HepG2 (cell line): ENCODE data around the gene UBR3. TPM values are rescaled to one million over a fixed set of nuclear protein-coding genes. Genes with fewer than 3 reads are reported as not detected.

Source experiments
- ATAC-seq: fragments of 200-7000 bp; cut with Tn5 transposase; 3 replicates; pipeline ENCODE4 v1.9.1; 2020; ENCODE audit warnings: mild to moderate bottlenecking, moderate library complexity
- BruUV-seq: library from RNA; stranded (reverse); fragments of 400-500 nt; replicated peaks from 2 replicates; lab custom pipeline; 2021; lab: Mats Ljungman, UMichigan
- CTCF ChIA-PET: fragments of 300-600 bp; formaldehyde crosslinking; extraction: SDS; loops from one replicate; lab custom pipeline; 2021; ENCODE audit warnings: low total read pairs, inconsistent platforms, low intra/inter-chr PET ratio; lab: Yijun Ruan, JAX
- POLR2A ChIA-PET: fragments of 350-600 bp; sonication (Branson Sonifier 250); formaldehyde crosslinking; loops from one replicate; lab custom pipeline; 2020; ENCODE audit warnings: antibody characterized with exemption, inconsistent platforms; lab: Yijun Ruan, JAX
- DNase-seq: peaks from one replicate; pipeline ENCODE4 v3.0.0-alpha.2; 2015; ENCODE audit warnings: low spot score
- FAIRE-seq: peaks from 3 replicates; lab custom pipeline; 2011; peaks lifted over from hg19 to GRCh38; lab: Jason Lieb, UNC
- H2AFZ ChIP-seq: one replicate; pipeline ENCODE4 v1.6.1; 2011; ENCODE audit warnings: low read length, inconsistent platforms
- H3K27ac ChIP-seq: fragments of 300-600 bp; 3 replicates; pipeline ENCODE4 v1.8.0; 2011; ENCODE audit warnings: mixed run types, mild to moderate bottlenecking, mixed read lengths, low read length, inconsistent platforms; ENCODE audit not compliant: insufficient read depth; ENCODE audit errors: extremely low read length
- H3K27me3 ChIP-seq, 2 experiments: fragments of 200-600 bp in 1 of 2; 2 replicates in 1 of 2; 3 replicates in 1 of 2; pipeline versions ENCODE4 v1.6.0 to v1.8.0; 2011; ENCODE audit warnings: low read length in 2 of 2, mild to moderate bottlenecking in 2 of 2, moderate library complexity in 2 of 2, inconsistent platforms in 1 of 2; ENCODE audit not compliant: insufficient read depth in 2 of 2, control insufficient read depth in 1 of 2
- H3K36me3 ChIP-seq, 2 experiments: fragments of 200-600 bp in 1 of 2; replicated peaks in 1 of 2; 2 replicates in 1 of 2; 3 replicates in 1 of 2; pipeline versions ENCODE4 v1.5.1 to v1.8.0; 2011; ENCODE audit warnings: low read length in 2 of 2, inconsistent platforms in 1 of 2; ENCODE audit not compliant: insufficient read depth in 2 of 2, control insufficient read depth in 1 of 2
- H3K4me1 ChIP-seq: 2 replicates; pipeline ENCODE4 v1.5.1; 2012; ENCODE audit warnings: low read length, inconsistent platforms; ENCODE audit not compliant: insufficient read depth
- H3K4me2 ChIP-seq: 2 replicates; pipeline ENCODE4 v1.6.0; 2011; ENCODE audit warnings: low read depth, low read length, inconsistent platforms
- H3K4me3 ChIP-seq, 3 experiments: fragments of 200-600 bp in 1 of 3; sonication (generic), shearing (Covaris generic) in 1 of 3; replicated peaks in 1 of 3; 2 replicates each; pipeline ENCODE4 v1.5.1; 2011 to 2016; ENCODE audit warnings: low read length in 3 of 3, inconsistent platforms in 2 of 3, low read depth in 2 of 3, mild to moderate bottlenecking in 2 of 3, control low read depth in 1 of 3, mixed read lengths in 1 of 3; ENCODE audit not compliant: insufficient read depth in 1 of 3
- H3K79me2 ChIP-seq: one replicate; pipeline ENCODE4 v1.6.1; 2011; ENCODE audit warnings: low read length, inconsistent platforms; ENCODE audit not compliant: insufficient read depth
- H3K9ac ChIP-seq: 2 replicates; pipeline ENCODE4 v1.6.0; 2011; ENCODE audit warnings: mild to moderate bottlenecking, low read depth, low read length, inconsistent platforms; ENCODE audit not compliant: insufficient read depth
- H3K9me3 ChIP-seq: 2 replicates; pipeline ENCODE4 v1.5.1; 2012; ENCODE audit warnings: mild to moderate bottlenecking, low read length
- H4K20me1 ChIP-seq: 2 replicates; pipeline ENCODE4 v1.6.0; 2011; ENCODE audit warnings: inconsistent platforms, mild to moderate bottlenecking, low read length, moderate library complexity; ENCODE audit not compliant: insufficient read depth
- DMAP1 ChIP-seq: IDR thresholded peaks from 2 replicates; pipeline ENCODE4 v1.6.1; 2016
- DNMT3B ChIP-seq: conservative IDR thresholded peaks from 2 replicates; pipeline ENCODE4 v1.6.1; 2016; ENCODE audit warnings: missing biosample characterization, control low read depth
- GATA4 ChIP-seq: sonication (generic); IDR thresholded peaks from 2 replicates; pipeline ENCODE4 v1.6.1; 2016; ENCODE audit warnings: antibody characterized with exemption, low read depth, borderline replicate concordance
- RBM22 ChIP-seq: fragments of 200-400 bp; formaldehyde crosslinking; optimal IDR thresholded peaks from 2 replicates; pipeline ENCODE3; 2017; ENCODE audit warnings: mild to moderate bottlenecking, low read length, moderate library complexity
- REXO4 ChIP-seq: sonication (generic); formaldehyde crosslinking; IDR thresholded peaks from 2 replicates; pipeline ENCODE4 v1.8.0; 2022; ENCODE audit warnings: missing genetic modification reagents, mild to moderate bottlenecking, borderline replicate concordance
- SRSF4 ChIP-seq: fragments of 200-400 bp; formaldehyde crosslinking; IDR thresholded peaks from one replicate; pipeline ENCODE4 v1.6.1; 2018; ENCODE audit warnings: mild to moderate bottlenecking, low read depth, low read length, moderate library complexity; ENCODE audit not compliant: poor library complexity, severe bottlenecking
- ZBTB8A ChIP-seq: sonication (generic); formaldehyde crosslinking; IDR thresholded peaks from 2 replicates; pipeline ENCODE4 v1.4.0; 2020; ENCODE audit warnings: mild to moderate bottlenecking, low read depth, missing genetic modification reagents, borderline replicate concordance
- ZEB1 ChIP-seq: IDR thresholded peaks from 2 replicates; pipeline ENCODE4 v1.6.1; 2012; ENCODE audit warnings: mild to moderate bottlenecking, low read depth, inconsistent platforms; ENCODE audit not compliant: insufficient replicate concordance
- ZNF10 ChIP-seq: sonication (generic); formaldehyde crosslinking; IDR thresholded peaks from 2 replicates; pipeline ENCODE4 v1.4.0; 2020; ENCODE audit warnings: mild to moderate bottlenecking, low read depth, missing genetic modification reagents, borderline replicate concordance
- ZNF282 ChIP-seq: fragments of 450-650 bp; IDR thresholded peaks from 2 replicates; pipeline ENCODE4 v1.6.1; 2018; ENCODE audit not compliant: partially characterized antibody
- ZNF781 ChIP-seq: sonication (generic); formaldehyde crosslinking; IDR thresholded peaks from 2 replicates; pipeline ENCODE4 v1.5.1; 2020; ENCODE audit warnings: borderline replicate concordance, mild to moderate bottlenecking, missing genetic modification reagents; ENCODE audit errors: not compliant biosample characterization
- ZSCAN20 ChIP-seq: sonication (generic); formaldehyde crosslinking; IDR thresholded peaks from 2 replicates; pipeline ENCODE4 v1.4.0; 2020; ENCODE audit warnings: missing genetic modification reagents, mild to moderate bottlenecking, borderline replicate concordance
- WGBS: methylation state at CpG from one replicate; pipeline ENCODE4 v1.1.6; 2017; ENCODE audit warnings: low lambda C conversion rate; 5-methylcytosine and 5-hydroxymethylcytosine counted together
- in situ Hi-C: cut with HindIII; loops from 2 replicates; pipeline ENCODE4 v1.10.0; 2017; ENCODE audit warnings: low pct_unique_long_range_greater_than_20kb; ENCODE audit not compliant: extremely low pct_ligation_motif_present
- intact Hi-C: fragments of 100-400 bp; cut with micrococcal nuclease; formaldehyde crosslinking; loops from one replicate; pipeline ENCODE4 v1.10.0; 2022; ENCODE audit not compliant: unreplicated experiment
- polyA plus RNA-seq, 8 experiments: library from polyadenylated mRNA; depleted of rRNA in 3 of 8; stranded (reverse) in 7 of 8; unstranded in 1 of 8; fragments of >200 nt; fragmentation: Illumina TruSeq in 4 of 8; extraction: Trizol in 4 of 8; gene quantifications; 2 replicates each; pipeline versions ENCODE4 v1.2.1 to v1.2.3, GENCODE V29; 2011 to 2016; ENCODE audit warnings: low read depth in 4 of 8, missing spikeins in 1 of 8, mixed read lengths in 1 of 8; ENCODE audit not compliant: insufficient read depth in 1 of 8
- total RNA-seq, 5 experiments: library from RNA; depleted of rRNA; stranded (reverse); fragments of >200 nt; fragmentation: Illumina TruSeq; extraction: Trizol; gene quantifications; 2 replicates each; pipeline ENCODE4 v1.2.3, GENCODE V29; 2016; ENCODE audit warnings: low read depth in 1 of 5

The UBR3 gene
- total and polyA plus RNA-seq, 2 of the 13 experiments (the other 11 are each of a cell fraction or from before 2014, with no cell fraction given) = 15.1 to 28.0 TPM

GRCh38 chr2:170052151-170052550 lies 224.9 kb downstream of the UBR3 start:
- H3K9ac ChIP-seq = no peak overlapping the region
- FAIRE-seq = no peak
- H4K20me1 ChIP-seq = no peaks in the 10 kb centered on the region
- over 99% methylated on average over 2 of the region's 2 CpGs for WGBS
- ATAC-seq = no peak
- H3K9me3 ChIP-seq = no peaks in the 10 kb centered on the region
- no peak overlapping the region for H3K4me2 ChIP-seq
- no TSS peak for BruUV-seq
- in situ Hi-C loops = no loop called here
- no peak overlapping the region for H3K27ac ChIP-seq
- no peaks in the 10 kb centered on the region for H3K4me1 ChIP-seq
- H3K4me3 ChIP-seq = no peak overlapping the region
- DNase-seq = no peak
- H3K27me3 ChIP-seq = no peaks in the 10 kb centered on the region
- ChIA-PET POLR2A (no interaction called here), CTCF (no interaction called here)
- TF ChIP-seq DMAP1 (CRISPR knock-in tag) = no peak
- TF ChIP-seq ZNF781 (CRISPR knock-in tag) = no peak
- no peak for TF ChIP-seq ZEB1
- no peak for TF ChIP-seq SRSF4
- H3K36me3 ChIP-seq = peaks cover 5 to 20% of the 10 kb centered on the region in 2 experiments; a peak in 4 of 5 replicates
- no peaks in the 10 kb centered on the region for H3K79me2 ChIP-seq
- intact Hi-C loops = no loop called here
- H2AFZ ChIP-seq = no peak overlapping the region

GRCh38 chr2:170054997-170055396 lies 227.7 kb downstream of the UBR3 start:
- Histone ChIP-seq H3K27me3 (no peaks in the 10 kb centered on the region), H3K9me3 (no peaks in the 10 kb centered on the region), H3K4me1 (no peaks in the 10 kb centered on the region), H2AFZ (no peak overlapping the region), H3K9ac (no peak overlapping the region), H3K36me3 (peaks cover 4 to 16% of the 10 kb centered on the region in 2 experiments; a peak in 4 of 5 replicates), H3K4me2 (no peak overlapping the region), H4K20me1 (no peaks in the 10 kb centered on the region), H3K79me2 (no peaks in the 10 kb centered on the region), H3K27ac (no peak overlapping the region), H3K4me3 (no peak overlapping the region)
- FAIRE-seq (no peak), ATAC-seq (no peak), DNase-seq (no peak)
- intact Hi-C loops (no loop called here), in situ Hi-C loops (no loop called here)
- ChIA-PET CTCF (no interaction called here), POLR2A (no interaction called here)
- 90% methylated on average over 5 of the region's 5 CpGs for WGBS
- BruUV-seq = no TSS peak
- no peak for TF ChIP-seq GATA4
- no peak for TF ChIP-seq ZBTB8A (CRISPR knock-in tag)
- TF ChIP-seq ZNF10 = no peak
- TF ChIP-seq RBM22 = peak; percentile 62
- no peak for TF ChIP-seq ZSCAN20 (CRISPR knock-in tag)
- TF ChIP-seq REXO4 (CRISPR knock-in tag) = no peak
- no peak for TF ChIP-seq DNMT3B (CRISPR knock-in tag)
- no peak for TF ChIP-seq ZNF282
